Epithelial cell of prostate (primary cell): ENCODE measurements around the gene PLXNA4.

Source experiments
- DNase-seq: peaks from one replicate; pipeline ENCODE4 v3.0.0-alpha.2; 2011; ENCODE audit warnings: low read depth, low spot score
- H3K27ac ChIP-seq: fragments of 450-650 bp; 2 replicates; pipeline ENCODE4 v1.5.1; 2017; ENCODE audit warnings: mild to moderate bottlenecking

Gene PLXNA4

DNA sequence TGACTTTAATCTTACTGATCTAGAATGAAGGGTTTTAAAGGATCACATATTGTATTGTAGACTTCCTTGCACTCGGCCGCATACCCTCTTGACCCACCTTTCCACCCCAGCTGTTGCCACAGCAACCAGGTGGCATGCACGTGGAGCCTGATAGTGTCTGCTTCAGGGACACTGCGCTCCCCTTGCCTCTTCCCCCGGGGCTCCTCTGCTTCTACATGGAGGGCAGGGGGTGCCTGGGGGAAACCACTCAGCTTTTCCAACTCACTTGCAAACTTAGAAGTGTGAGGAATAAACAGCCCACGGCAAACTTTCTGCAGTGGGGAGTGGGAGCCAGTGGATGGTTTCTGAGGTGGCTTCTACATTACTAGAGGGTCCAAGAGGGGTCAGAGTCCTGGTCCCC is 458.6 kb downstream of the PLXNA4 start:
- no peak for DNase-seq
- H3K27ac ChIP-seq, result no peak overlapping the region

DNA sequence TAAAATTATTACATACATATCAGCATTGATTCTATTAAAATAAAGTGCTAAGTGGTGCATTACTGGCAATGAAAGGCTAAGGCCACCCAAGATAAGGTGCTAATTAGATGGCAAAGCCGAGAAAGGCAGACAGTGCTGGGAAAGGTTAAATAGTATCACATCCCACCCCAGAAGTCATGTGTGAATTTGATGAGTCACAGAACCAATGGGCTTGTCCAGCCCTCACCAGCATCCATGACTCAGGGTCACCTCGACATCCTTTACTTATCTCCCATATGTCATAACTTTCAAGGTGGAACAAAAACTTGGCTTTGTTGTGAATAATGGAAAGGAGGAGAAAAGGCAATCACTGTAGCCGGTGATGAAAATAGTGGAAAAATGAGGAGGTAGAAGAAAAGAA is 459.1 kb downstream of the PLXNA4 start:
- DNase-seq, result peak; percentile 53
- peak overlapping the region; percentile 68 for H3K27ac ChIP-seq

DNA sequence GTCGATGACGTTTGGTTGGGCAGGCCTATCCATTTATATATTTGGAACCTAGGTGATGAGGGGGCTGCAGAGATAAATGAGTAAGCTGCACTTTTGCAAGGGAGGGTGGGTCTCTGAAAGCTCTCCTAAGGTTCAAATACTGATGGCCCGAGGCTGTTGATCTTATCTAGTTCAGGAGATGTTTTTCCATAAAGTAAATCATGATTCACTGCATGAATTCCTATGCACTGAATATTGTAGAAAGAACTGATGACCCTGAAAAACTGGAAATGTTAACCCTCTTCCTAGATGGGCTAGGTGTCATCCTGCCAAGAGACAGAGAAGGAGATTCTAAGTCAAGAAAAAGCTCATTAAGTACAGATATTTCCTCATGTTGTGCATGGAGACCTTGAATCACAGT is 459.9 kb downstream of the PLXNA4 start:
- DNase-seq, result peak; percentile 60
- H3K27ac ChIP-seq, result peak overlapping the region; percentile 68

DNA sequence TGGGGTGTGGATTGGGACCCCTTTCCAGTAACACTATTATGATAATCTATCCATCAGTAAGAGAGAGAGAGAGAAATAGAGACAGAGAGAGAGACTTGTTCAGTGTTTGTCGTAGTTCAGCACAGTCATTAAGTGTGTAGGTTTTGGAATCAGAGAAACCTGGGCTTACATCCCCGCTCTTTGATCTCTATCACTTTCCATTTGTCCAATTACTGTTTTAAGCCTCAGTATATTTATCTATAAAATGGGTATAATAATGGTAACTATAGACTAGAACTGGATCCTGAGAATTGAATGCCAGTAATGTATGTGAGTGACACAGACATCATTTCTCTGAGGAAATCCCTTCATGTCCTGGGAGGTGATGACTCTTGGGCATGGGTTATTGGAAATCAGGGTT is 460.5 kb downstream of the PLXNA4 start:
- no peak for DNase-seq
- peak overlapping the region; percentile 68 for H3K27ac ChIP-seq

DNA sequence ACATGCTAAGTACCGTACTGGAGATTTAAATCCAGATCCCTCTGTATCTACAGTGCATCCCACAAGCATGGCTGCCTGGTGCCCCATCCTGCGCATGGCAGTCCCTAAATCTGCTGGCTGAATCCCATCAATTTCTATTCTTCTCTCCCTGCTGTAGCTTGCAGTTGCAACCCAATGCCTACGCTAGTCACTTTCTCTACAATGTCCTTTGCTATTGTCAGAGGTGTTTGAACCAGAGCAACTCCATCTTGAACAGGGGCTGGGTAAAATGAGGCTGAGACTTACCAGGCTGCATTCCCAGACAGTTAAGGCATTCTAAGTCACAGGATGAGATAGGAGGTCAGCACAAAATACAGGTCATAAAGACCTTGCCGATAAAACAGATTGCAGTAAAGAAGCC is 461.2 kb downstream of the PLXNA4 start:
- no peak overlapping the region for H3K27ac ChIP-seq
- no peak for DNase-seq

DNA sequence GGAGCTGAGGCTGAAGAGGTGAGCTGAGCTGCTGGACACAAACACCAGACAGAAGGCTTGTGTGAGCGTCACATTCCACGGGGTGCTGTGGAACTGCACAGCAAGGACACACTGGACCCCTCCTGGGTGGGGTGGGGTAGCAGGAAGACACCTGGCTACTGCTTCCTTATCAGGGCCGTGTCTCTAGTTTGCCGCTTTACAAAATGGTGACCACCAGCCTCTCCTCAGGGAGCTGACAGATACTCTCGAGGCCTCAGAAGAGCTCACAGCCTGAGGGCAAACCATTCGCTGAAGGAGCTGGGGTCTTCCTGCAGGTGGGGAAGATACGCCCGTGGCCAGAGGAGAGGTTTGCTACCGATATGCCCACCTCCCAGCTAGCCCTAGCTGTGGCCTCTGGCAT is 461.9 kb downstream of the PLXNA4 start:
- no peak overlapping the region for H3K27ac ChIP-seq
- DNase-seq, result no peak

DNA sequence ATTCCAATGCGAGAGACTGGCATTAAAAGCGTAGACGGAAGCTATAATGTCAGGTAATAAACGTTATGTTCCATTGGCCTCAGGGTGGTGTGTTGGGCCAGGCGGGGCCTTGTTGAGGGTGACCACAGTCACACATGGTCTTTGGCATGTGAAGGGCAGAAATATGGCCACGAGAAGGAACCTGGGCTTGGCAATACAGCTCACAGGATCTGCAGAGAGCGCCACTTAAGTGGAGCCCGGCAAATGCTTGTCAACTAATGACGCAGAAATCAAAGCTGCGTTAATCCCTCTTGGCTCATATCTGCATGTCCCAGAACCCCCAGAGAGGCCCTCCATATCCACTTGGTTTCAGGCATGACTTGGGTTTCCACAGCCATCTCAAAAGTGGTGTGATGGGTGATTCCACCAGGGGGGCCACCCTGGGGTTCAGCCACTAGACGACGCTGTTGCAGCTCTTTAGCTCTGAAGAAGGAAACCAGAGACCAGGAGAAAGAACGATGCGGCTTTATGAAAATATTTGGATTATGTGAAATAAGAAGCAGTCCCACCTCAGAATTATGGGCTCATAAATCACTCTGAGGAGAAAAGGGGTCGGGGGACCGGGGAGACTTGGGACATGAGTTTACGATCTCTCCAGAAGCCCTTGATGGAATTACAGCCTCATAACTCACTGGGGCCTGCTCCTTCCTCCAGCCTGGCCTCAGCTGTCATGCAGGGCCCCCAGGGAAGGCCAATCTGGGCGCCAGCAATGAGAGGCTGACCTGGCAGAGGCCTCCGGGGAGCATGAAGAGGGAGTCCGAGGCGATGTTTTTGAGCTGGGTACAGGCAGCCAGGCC is 462.5 kb downstream of the PLXNA4 start:
- H3K27ac ChIP-seq, result no peak overlapping the region
- no peak for DNase-seq

DNA sequence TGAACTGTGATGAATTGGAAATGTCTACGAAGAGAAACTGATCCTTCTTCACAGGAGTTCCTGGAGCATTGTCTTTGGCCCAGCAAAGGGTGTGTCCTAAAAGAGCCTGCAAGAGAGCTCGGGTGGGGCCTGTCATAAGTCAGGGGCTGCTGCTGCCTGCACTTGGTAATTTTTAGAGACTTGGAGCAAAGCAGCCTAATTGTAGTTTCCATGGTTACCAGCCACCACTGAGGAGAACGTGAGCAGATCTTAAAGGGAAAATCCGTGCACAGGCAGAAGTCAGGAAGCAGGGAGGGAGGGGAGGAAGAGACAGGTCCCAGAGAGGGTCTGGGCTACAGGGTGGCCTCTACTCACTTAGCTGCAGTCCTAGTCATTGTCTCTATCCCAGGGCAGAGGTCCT is 463.6 kb downstream of the PLXNA4 start:
- H3K27ac ChIP-seq, result no peak overlapping the region
- no peak for DNase-seq

DNA sequence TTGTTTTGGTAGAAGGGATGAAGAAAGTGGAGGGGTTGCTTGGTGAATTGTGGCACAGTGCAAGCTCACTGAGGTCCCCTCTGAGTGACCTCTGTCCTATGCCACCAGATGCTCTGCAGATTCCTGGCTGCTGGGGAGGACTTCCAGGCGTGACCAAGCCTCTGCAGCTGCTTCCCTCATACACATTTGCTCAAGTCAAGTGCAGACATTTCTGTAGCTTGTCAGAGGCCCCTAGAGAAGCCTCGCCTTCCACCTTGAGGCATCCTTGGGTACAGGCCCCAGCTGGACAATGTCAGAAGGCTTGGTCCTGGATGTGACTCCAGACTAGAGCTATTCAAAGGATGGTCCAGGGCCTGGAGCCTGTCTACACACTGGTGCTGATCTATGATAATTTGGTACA is 464.2 kb downstream of the PLXNA4 start:
- H3K27ac ChIP-seq, result no peak overlapping the region
- no peak for DNase-seq

DNA sequence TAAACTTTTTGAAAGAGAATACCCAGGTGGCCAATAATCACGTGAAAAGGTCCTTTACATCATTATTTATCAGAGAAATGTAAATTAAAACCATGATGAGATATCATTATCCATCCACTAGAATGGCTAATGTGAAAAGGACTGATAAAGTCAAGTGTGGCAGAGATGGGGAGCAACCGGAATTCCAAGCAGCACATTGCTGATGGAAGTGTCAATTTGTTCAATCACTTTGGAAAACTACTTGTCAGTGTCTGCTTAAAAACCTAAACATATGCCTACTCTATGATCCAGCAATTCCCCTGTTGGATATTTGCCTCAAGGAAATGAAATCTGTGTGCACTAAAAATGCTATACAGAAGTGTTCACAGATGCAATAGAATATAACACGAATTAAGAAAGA is 465.6 kb downstream of the PLXNA4 start:
- H3K27ac ChIP-seq, result no peak overlapping the region
- no peak for DNase-seq

DNA sequence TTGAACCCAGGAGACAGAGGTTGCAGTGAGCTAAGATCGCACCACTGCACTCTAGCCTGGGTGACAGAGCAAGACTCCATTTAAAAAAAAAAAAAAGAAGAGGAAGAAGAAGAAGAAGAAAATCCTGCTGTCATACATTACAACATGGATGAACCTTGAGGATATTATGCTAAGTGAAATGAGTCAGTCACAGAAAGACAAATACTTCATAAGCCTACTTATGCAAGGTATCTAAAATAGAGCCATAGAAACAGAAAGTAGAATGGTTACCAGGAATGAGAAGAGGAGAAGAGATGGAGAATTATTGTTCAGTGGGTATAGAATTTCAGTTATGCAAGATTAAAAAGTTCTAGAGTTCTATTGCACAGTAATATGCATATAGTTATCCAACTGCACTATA is 466.5 kb downstream of the PLXNA4 start:
- DNase-seq, result peak; percentile 26
- H3K27ac ChIP-seq, result no peak overlapping the region

DNA sequence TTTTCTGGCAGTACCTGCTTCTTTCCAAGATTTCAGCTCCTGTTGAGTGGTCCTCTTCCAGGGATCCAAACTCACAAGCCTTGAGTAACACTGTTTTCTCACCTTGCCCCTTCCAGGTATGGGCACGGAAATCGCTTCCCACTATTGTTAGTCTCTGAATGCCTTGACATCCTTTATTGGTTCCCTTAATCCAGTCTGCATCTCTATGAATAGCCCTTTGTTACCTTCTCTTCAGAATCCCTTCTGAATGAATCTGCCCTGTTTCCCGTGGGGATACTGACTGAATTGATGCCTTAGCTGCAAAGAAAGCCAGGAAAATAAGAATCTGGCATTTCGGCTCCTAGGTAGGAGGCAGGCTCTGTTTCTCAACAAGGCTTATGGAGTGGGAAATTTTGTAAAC is 467.7 kb downstream of the PLXNA4 start:
- DNase-seq, result no peak

DNA sequence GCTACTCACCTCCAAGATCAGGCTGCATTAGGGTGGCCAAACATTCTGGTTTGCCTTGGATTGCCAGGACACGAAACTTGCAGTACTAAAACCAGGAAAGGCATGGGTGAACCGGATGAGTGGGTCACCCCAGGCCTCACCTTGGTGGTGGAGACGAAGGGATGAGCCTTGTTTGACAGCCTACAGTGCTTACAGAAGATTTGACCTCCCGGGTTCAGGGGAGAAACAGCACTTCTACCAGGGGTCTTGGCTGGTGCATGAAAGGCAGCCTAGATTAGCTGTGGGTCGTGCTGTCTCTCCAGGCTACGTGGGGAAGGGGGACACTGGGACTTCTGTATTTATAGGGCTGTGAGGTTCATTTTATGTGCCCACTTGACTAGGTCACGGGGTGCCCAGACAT is 469.8 kb downstream of the PLXNA4 start:
- DNase-seq, result no peak
- H3K27ac ChIP-seq, result no peak overlapping the region

More for the DNA sequence above, 467.7 kb downstream of the PLXNA4 start:
- no peak overlapping the region for H3K27ac ChIP-seq

DNA sequence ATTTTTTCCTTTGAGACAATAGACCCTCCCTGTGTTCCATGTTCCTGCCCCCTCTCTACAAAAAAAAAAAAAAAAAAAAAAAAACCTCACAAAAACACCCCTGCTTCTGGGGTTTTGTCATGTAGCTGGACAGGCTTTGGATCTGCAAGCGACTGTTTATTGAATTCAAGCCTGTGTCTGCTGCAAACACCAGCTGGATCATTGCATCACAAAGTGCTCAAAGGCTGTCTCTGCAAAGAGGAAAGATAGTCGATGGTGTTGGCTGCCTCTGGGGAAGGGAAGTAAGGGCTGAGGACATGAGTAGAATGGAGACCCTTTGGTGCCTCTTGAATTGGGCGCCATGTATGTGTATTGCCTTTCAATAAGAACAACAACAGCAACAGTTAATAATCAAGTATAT is 471.2 kb downstream of the PLXNA4 start:
- DNase-seq, result no peak
- H3K27ac ChIP-seq, result no peak overlapping the region

DNA sequence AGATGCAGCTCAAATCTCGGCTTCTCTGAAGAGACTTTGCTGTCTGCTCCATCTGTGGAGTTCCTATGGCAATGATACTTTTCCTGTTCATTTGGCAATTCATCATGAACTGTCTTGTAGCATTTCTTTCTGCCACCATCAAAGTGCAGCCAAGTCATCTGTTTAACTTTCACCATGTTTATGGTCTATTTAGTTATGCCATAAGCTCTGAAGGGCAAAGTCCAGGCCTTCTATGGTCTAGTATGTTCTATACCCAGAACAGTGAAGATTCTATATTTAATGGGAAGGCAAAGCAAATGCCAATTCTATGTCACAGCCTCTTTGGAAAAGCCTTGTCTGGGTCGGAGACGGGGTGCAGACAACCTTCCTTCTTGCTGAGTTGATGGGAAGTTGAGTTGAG is 472.6 kb downstream of the PLXNA4 start:
- no peak overlapping the region for H3K27ac ChIP-seq
- no peak for DNase-seq

DNA sequence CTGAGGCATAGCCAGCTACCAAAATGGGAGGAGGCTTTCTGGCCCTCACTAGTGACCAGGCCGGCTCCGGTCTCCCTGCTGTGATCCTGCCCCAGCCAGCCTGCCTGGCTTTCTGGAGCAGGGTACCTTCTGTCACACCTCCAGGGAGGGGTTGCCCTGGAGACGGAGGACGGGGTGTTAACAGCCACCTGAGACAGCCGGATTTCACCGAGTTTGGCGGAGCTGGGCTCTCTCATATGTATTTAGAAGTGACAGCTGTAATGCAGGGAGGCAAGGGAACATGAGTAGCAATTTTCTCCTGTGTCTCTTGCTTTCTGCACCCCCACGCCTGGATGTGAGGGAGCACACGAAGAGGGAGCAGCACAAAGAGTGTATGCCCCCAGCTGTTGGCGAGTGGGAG is 473.3 kb downstream of the PLXNA4 start:
- DNase-seq, result no peak
- H3K27ac ChIP-seq, result no peak overlapping the region

DNA sequence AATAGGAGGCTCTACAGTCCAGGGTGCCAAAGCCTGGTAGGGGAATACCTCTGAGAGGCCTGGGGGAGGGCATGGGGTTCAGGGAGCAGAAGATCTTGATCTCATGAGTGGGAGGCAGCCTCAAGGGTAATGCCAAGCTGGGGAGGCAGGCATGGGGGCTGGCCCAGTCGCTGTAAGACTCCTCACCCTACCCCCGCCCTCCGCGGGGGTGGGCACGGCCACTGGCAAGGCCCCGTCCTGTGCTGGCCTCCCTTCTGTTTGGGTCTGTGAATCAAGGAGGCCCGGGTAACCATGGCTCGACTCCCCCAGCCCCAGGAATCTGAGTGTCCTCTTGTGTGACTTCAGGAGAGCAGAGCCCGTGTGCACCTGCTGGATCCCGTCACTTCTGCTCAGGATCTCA is 473.9 kb downstream of the PLXNA4 start:
- DNase-seq, result no peak
- H3K27ac ChIP-seq, result no peak overlapping the region

DNA sequence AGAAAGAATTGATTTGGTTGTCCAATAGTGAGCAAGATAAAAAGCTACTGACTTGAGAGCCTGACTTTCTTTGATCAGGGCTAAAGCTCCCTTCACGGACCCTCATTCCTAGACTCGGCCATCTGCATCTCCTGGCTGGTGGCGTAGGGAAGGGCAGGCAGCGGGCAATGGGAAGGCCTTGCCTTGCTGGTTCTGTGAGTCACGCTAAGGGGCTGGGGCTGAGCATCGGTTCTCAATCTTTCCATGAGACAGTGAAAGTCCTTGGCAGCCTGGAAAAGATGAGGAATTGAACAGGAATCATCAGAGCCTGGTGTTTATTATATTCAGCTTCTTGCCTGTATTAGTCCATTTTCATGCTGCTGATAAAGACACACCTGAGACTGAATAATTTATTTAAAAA is 475.3 kb downstream of the PLXNA4 start:
- DNase-seq, result no peak
- H3K27ac ChIP-seq, result no peak overlapping the region

DNA sequence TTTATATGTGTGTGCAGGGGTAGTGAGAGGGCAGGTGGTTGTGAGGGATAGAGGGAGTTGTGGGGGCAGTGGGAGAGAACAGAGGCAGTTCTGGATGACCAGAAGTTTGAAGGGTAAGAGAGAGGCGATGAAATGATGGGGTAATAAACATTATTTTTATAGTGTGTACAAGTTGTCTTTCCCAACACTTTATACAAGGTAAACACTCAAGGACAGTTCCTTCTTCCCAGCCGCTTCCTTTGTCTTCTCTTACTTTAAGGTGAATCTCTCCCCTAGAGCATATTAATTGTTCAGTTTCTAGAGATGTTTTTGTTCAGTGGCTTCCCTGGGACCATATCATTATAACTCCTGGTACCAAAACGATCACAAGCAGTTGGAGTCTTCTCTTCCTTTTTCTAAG is 475.8 kb downstream of the PLXNA4 start:
- no peak for DNase-seq
- H3K27ac ChIP-seq, result no peak overlapping the region

DNA sequence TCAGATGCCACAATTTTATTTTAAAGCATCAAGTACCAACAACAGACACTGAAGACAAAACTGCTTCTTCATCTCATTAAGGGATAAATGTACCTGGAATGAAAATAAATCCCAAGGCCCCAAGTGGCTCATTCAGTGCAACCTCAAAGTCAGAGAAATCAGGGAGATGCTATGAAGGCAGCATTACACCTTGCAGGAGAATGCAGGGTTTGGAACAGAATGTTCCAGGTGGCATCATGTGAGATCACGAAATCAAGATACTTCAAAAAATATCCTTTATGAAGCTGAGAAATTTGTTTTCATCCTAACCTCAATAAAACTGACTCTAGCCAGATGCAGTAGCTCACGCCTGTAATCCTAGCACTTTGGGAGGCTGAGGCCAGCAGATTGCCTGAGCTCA is 477.1 kb downstream of the PLXNA4 start:
- H3K27ac ChIP-seq, result no peak overlapping the region
- DNase-seq, result no peak

DNA sequence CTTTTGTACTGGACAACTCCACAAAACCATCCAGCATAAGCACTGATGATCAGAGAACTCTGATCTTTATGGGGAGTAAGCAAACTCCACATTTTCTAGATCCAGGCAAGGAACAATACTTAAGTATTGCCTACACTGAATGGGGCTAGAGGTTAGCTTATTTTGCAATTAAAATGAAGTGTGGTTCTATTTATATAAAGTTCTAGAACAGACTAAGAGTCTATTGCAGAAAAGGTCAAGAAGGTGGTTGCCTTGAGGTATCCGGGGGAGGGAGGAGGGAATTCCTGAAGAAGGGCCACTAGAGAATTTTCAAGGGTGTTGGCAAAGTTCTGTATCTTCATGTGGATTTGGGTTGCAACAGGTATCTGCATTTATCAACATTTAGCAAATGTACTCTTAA is 477.9 kb downstream of the PLXNA4 start:
- no peak for DNase-seq
- no peak overlapping the region for H3K27ac ChIP-seq

DNA sequence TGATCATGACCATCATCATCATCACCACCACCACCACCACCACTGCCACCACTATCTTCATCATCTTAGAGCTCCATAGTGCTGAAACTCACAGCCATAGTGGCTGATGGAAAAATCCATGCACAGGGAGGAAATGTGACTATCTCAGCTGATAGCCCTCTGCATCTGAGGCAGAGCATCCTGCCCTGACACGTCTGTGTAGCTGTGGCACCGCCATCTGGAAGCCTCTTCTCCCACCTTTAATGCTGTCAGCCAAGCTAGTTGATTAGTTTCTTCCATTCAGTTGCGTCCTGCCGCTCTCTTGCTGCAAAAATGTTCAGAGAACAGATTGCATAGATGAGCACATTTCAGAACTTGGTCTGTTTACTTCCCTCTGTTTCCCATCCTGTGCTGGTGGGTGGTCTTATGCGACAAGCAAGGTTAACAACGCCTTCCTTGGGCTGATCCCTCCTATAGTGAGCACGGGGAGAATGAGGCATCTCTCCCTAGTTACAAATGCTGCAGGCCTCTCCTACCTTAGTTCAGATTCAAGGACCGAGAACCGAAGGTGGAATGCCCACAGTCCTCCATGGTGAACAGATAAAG is 478.6 kb downstream of the PLXNA4 start:
- no peak overlapping the region for H3K27ac ChIP-seq
- DNase-seq, result no peak
